Trophoblast cell (in vitro differentiated cells and primary cell): Measurements from ENCODE around the gene FLNB.

ENCODE experiments used
- DNase-seq, 2 donors: peaks; one replicate each; pipeline ENCODE4 v3.0.0-alpha.2; 2016
- H2AFZ ChIP-seq: 2 replicates; pipeline ENCODE4 v1.6.1; 2013; ENCODE audit warnings: low read length, moderate library complexity, mild to moderate bottlenecking; ENCODE audit not compliant: insufficient read depth, poor library complexity
- H2AK5ac ChIP-seq: 2 replicates; pipeline ENCODE4 v1.6.1; 2013; ENCODE audit warnings: mild to moderate bottlenecking, low read length
- H2BK120ac ChIP-seq: 2 replicates; pipeline ENCODE4 v1.6.1; 2013; ENCODE audit warnings: low read length, mild to moderate bottlenecking, moderate library complexity; ENCODE audit not compliant: insufficient read depth, poor library complexity
- H2BK12ac ChIP-seq: 2 replicates; pipeline ENCODE4 v1.6.1; 2013; ENCODE audit warnings: mild to moderate bottlenecking, low read length, moderate library complexity
- H2BK5ac ChIP-seq: 2 replicates; pipeline ENCODE4 v1.6.1; 2013; ENCODE audit warnings: low read length, low read depth, moderate library complexity, mild to moderate bottlenecking; ENCODE audit not compliant: poor library complexity
- H3K14ac ChIP-seq: 2 replicates; pipeline ENCODE4 v1.6.1; 2013; ENCODE audit warnings: mild to moderate bottlenecking, low read length
- H3K18ac ChIP-seq: 2 replicates; pipeline ENCODE4 v1.6.1; 2013; ENCODE audit warnings: mild to moderate bottlenecking, low read length
- H3K23ac ChIP-seq: 2 replicates; pipeline ENCODE4 v1.6.1; 2013; ENCODE audit warnings: low read length
- H3K27ac ChIP-seq: 2 replicates; pipeline ENCODE4 v1.5.1; 2013; ENCODE audit warnings: low read depth, mild to moderate bottlenecking, inconsistent platforms, low read length, moderate library complexity
- H3K27me3 ChIP-seq: 2 replicates; pipeline ENCODE4 v1.6.1; 2013; ENCODE audit warnings: inconsistent platforms, mild to moderate bottlenecking, low read length, moderate library complexity; ENCODE audit not compliant: insufficient read depth
- H3K36me3 ChIP-seq, 2 experiments: 1 replicate in 1 of 2; 2 replicates in 1 of 2; pipeline ENCODE4 v1.6.1; 2013; ENCODE audit warnings: low read length in 2 of 2, mild to moderate bottlenecking in 2 of 2, moderate library complexity in 1 of 2; ENCODE audit not compliant: insufficient read depth in 2 of 2, control insufficient read depth in 1 of 2
- H3K4ac ChIP-seq: 2 replicates; pipeline ENCODE4 v1.6.1; 2013; ENCODE audit warnings: low read depth, mild to moderate bottlenecking, low read length, moderate library complexity
- H3K4me1 ChIP-seq, 2 experiments: 1 replicate in 1 of 2; 2 replicates in 1 of 2; pipeline ENCODE4 v1.6.1; 2013; ENCODE audit warnings: low read length in 2 of 2, mild to moderate bottlenecking in 2 of 2, moderate library complexity in 1 of 2; ENCODE audit not compliant: insufficient read depth in 2 of 2, control insufficient read depth in 1 of 2
- H3K4me2 ChIP-seq: 2 replicates; pipeline ENCODE4 v1.6.1; 2013; ENCODE audit warnings: inconsistent platforms, mild to moderate bottlenecking, low read length, moderate library complexity
- H3K4me3 ChIP-seq: 2 replicates; pipeline ENCODE4 v1.5.1; 2013; ENCODE audit warnings: mild to moderate bottlenecking, low read depth, low read length, inconsistent platforms
- H3K79me1 ChIP-seq: one replicate; pipeline ENCODE4 v1.6.1; 2013; ENCODE audit warnings: low read length
- H3K79me2 ChIP-seq: 2 replicates; pipeline ENCODE4 v1.6.1; 2013; ENCODE audit warnings: low read length, mild to moderate bottlenecking; ENCODE audit not compliant: control insufficient read depth, insufficient read depth, poor library complexity
- H3K9ac ChIP-seq: 2 replicates; pipeline ENCODE4 v1.6.1; 2013; ENCODE audit warnings: mild to moderate bottlenecking, low read length
- H3K9me3 ChIP-seq: 2 replicates; pipeline ENCODE4 v1.6.1; 2013; ENCODE audit warnings: low read depth, mild to moderate bottlenecking, control low read depth, inconsistent platforms, low read length; ENCODE audit not compliant: insufficient read depth
- H4K12ac ChIP-seq: 2 replicates; pipeline ENCODE4 v1.6.1; 2013; ENCODE audit warnings: low read depth, mild to moderate bottlenecking, low read length, moderate library complexity
- H4K8ac ChIP-seq: 2 replicates; pipeline ENCODE4 v1.6.1; 2013; ENCODE audit warnings: low read depth, mild to moderate bottlenecking, low read length, moderate library complexity
- H4K91ac ChIP-seq: one replicate; pipeline ENCODE4 v1.6.1; 2013; ENCODE audit warnings: low read depth, mild to moderate bottlenecking, low read length, moderate library complexity
- WGBS: extraction: QIAGEN DNeasy Blood & Tissue Kit; methylation state at CpG from one replicate; pipeline ENCODE4 v1.1.7; 2013; ENCODE audit warnings: missing lambda C conversion rate; ENCODE audit not compliant: insufficient read length, insufficient coverage; ENCODE audit errors: extremely low coverage; 5-methylcytosine and 5-hydroxymethylcytosine counted together

FLNB gene

DNA sequence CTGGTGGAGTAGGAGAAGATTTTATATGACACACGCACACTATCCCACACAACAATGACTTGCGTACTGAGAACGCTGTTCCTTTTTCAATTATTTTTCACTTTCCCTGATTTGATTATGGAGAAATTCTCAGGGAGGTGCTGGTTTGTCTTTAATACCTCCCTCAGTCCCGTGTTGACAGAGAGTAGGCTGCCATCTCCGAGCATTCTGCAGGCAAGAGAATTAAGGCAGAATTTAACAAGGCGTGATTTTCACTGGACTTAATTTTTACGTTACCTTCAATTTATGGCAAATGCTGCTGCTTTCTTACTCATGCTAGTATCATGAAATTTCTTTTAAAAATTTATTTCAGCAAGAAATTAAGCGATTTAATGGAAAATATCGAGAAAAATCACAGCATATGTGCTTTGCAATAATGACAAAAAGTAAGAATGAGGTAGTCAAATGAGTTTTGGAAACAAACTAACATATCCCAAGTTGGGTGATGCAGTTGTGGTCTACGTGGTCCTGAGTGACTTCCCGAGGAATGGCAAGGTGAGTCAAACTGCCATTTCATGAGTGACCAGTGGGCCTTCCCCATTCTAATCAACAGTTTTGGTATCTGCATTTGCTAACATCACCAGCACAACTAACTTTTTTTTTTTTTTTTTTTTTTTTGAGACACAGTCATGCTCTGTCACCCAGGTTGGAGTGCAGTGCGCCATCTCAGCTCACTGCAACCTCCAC, 185.6 kb downstream of the FLNB start:
- H3K14ac ChIP-seq = no peak overlapping the region
- H4K8ac ChIP-seq = no peak overlapping the region
- no peaks in the 10 kb centered on the region for H3K9me3 ChIP-seq
- no peak overlapping the region for H2AFZ ChIP-seq
- no peak overlapping the region for H2AK5ac ChIP-seq
- no peaks in the 10 kb centered on the region for H3K79me2 ChIP-seq
- H3K18ac ChIP-seq = no peak overlapping the region
- DNase-seq = no peak
- H3K4me1 ChIP-seq = peaks cover 3 to 5% of the 10 kb centered on the region in 2 experiments
- H3K23ac ChIP-seq = no peak overlapping the region
- H3K36me3 ChIP-seq = no peaks in the 10 kb centered on the region
- no peak overlapping the region for H3K9ac ChIP-seq
- H3K27me3 ChIP-seq = no peaks in the 10 kb centered on the region
- H2BK120ac ChIP-seq = no peak overlapping the region
- no peak overlapping the region for H4K12ac ChIP-seq
- no peak overlapping the region for H4K91ac ChIP-seq
- no peaks in the 10 kb centered on the region for H3K79me1 ChIP-seq
- no peak overlapping the region for H2BK5ac ChIP-seq
- no peak overlapping the region for H3K27ac ChIP-seq
- H3K4me2 ChIP-seq = no peak overlapping the region
- H3K4me3 ChIP-seq = no peak overlapping the region
- H3K4ac ChIP-seq = no peak overlapping the region
- H2BK12ac ChIP-seq = no peak overlapping the region
- no CpG with 5 or more reads among the region's 12 CpGs for WGBS

GRCh38 chr3:58197588-58197987, 189.4 kb downstream of the FLNB start:
- no CpG with 5 or more reads among the region's 10 CpGs for whole genome bisulfite sequencing

DNA sequence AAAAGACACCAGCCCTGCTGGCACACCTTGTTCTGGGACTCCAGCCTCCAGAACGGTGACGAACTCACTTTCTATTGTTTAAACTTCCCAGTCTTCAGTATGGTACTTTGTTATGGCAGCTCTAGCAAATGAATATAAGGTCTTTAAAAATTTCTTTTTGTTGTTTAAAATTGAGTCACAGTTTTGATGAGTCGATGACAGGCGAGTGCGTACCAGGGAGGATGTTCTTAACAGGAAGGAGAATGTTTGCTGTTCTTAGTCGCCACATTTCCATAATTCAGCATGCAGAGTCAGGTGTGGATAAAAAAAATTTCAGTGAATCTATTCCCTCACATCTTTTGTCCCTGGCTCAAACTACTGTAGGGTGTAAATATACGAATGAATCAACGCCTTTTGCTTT, 190.1 kb downstream of the FLNB start:
- Histone ChIP-seq H3K18ac (no peak overlapping the region), H3K79me2 (no peaks in the 10 kb centered on the region), H2BK12ac (no peak overlapping the region), H3K36me3 (no peaks in the 10 kb centered on the region), H3K9ac (no peak overlapping the region), H3K4me2 (no peak overlapping the region), H4K91ac (no peak overlapping the region), H3K9me3 (peaks cover 3% of the 10 kb centered on the region), H2AFZ (no peak overlapping the region), H4K12ac (no peak overlapping the region), H3K27me3 (no peaks in the 10 kb centered on the region), H3K4me1 (peaks cover 0 to 2% of the 10 kb centered on the region in 2 experiments), H3K14ac (no peak overlapping the region), H2BK5ac (no peak overlapping the region), H2AK5ac (no peak overlapping the region), H3K27ac (no peak overlapping the region), H3K79me1 (no peaks in the 10 kb centered on the region), H4K8ac (no peak overlapping the region), H3K23ac (no peak overlapping the region), H2BK120ac (no peak overlapping the region), H3K4ac (no peak overlapping the region), H3K4me3 (no peak overlapping the region)
- no peak for DNase-seq
- WGBS = no CpG with 5 or more reads among the region's 8 CpGs

More at GRCh38 chr3:58197588-58197987, 189.4 kb downstream of the FLNB start:
- Histone ChIP-seq H3K14ac (no peak overlapping the region), H2AK5ac (no peak overlapping the region), H3K79me1 (no peaks in the 10 kb centered on the region), H2BK12ac (no peak overlapping the region), H3K4me2 (no peak overlapping the region), H2AFZ (no peak overlapping the region), H3K79me2 (no peaks in the 10 kb centered on the region), H3K18ac (no peak overlapping the region), H3K9me3 (peaks cover 3% of the 10 kb centered on the region), H3K23ac (no peak overlapping the region), H2BK120ac (no peak overlapping the region), H3K4me3 (no peak overlapping the region), H3K27ac (no peak overlapping the region), H2BK5ac (no peak overlapping the region), H3K27me3 (no peaks in the 10 kb centered on the region), H3K9ac (no peak overlapping the region), H3K36me3 (no peaks in the 10 kb centered on the region), H4K12ac (no peak overlapping the region), H4K91ac (no peak overlapping the region), H4K8ac (no peak overlapping the region), H3K4me1 (peaks cover 0 to 2% of the 10 kb centered on the region in 2 experiments), H3K4ac (no peak overlapping the region)
- no peak for DNase-seq

DNA sequence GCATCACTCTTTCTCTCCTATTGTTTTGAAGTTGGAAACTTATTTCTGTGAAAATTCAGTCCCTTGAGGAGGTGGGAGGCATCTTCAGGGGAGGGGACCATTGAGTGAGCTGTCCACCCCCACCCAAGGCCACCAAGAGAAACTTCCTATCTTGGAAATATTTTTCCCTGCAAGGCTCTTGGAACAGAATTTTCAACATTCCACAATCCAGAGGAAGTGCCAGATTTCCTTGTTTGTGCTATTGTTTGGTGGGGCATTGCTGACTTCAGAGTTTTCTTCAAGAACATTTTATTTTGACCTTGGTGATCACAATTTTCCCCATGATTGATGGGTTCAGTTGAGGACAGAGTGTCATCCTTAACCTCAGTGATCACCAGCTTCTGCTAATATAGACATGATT, 190.6 kb downstream of the FLNB start:
- H2AK5ac ChIP-seq = no peak overlapping the region
- no peak overlapping the region for H4K91ac ChIP-seq
- no peak overlapping the region for H3K14ac ChIP-seq
- no peak overlapping the region for H3K4ac ChIP-seq
- no peaks in the 10 kb centered on the region for H3K27me3 ChIP-seq
- no peak overlapping the region for H2BK12ac ChIP-seq
- no peak overlapping the region for H3K4me3 ChIP-seq
- H3K9me3 ChIP-seq = peaks cover 3% of the 10 kb centered on the region
- no peak overlapping the region for H3K4me2 ChIP-seq
- no peak overlapping the region for H3K9ac ChIP-seq
- no peak overlapping the region for H4K8ac ChIP-seq
- H2AFZ ChIP-seq = no peak overlapping the region
- peaks cover 0 to 2% of the 10 kb centered on the region in 2 experiments for H3K4me1 ChIP-seq
- H3K36me3 ChIP-seq = no peaks in the 10 kb centered on the region
- no peaks in the 10 kb centered on the region for H3K79me1 ChIP-seq
- no peak overlapping the region for H2BK5ac ChIP-seq
- H3K79me2 ChIP-seq = no peaks in the 10 kb centered on the region
- no peak for DNase-seq
- no peak overlapping the region for H4K12ac ChIP-seq
- no peak overlapping the region for H3K18ac ChIP-seq
- H3K23ac ChIP-seq = no peak overlapping the region
- no peak overlapping the region for H2BK120ac ChIP-seq
- no peak overlapping the region for H3K27ac ChIP-seq
